CD4-positive, alpha-beta T cell (primary cell): ENCODE results near the gene GNG4. TPM values are rescaled to one million over a fixed set of nuclear protein-coding genes. Genes with fewer than 3 reads are reported as not detected.

Experiments
- ATAC-seq: fragments of 200-7000 bp; cut with Tn5 transposase; one replicate; pipeline ENCODE4 v1.10.0; 2022; ENCODE audit warnings: mild to moderate bottlenecking; ENCODE audit not compliant: poor library complexity
- CTCF ChIA-PET: fragments of 350-600 bp; sonication (Branson Sonifier 250); formaldehyde crosslinking; loops from one replicate; lab custom pipeline; 2021; ENCODE audit warnings: antibody characterized with exemption, inconsistent platforms; lab: Charles Lee
- POLR2A ChIA-PET: fragments of 350-600 bp; sonication (Branson Sonifier 250); formaldehyde crosslinking; loops from one replicate; lab custom pipeline; 2021; ENCODE audit warnings: antibody characterized with exemption, inconsistent platforms; lab: Charles Lee
- DNase-seq, 14 experiments: peaks; one replicate each; pipeline ENCODE4 v3.0.0-alpha.2; 2013 to 2020; ENCODE audit warnings: mixed read lengths in 2 of 14
- H3K27ac ChIP-seq, 2 donors: one replicate each; pipeline versions ENCODE4 v1.5.1 to v1.7.0; 2013; ENCODE audit warnings: low read length in 2 of 2, low read depth in 1 of 2, mild to moderate bottlenecking in 1 of 2
- H3K27me3 ChIP-seq, 2 experiments: 1 replicate in 1 of 2; 2 replicates in 1 of 2; pipeline versions ENCODE4 v1.6.1 to v1.7.0; 2013; ENCODE audit warnings: low read length in 2 of 2, control low read depth in 1 of 2, mild to moderate bottlenecking in 1 of 2, moderate library complexity in 1 of 2; ENCODE audit not compliant: insufficient read depth in 2 of 2, control insufficient read depth in 1 of 2
- H3K36me3 ChIP-seq: one replicate; pipeline ENCODE4 v1.6.1; 2013; ENCODE audit warnings: low read length, control low read depth; ENCODE audit not compliant: insufficient read depth
- H3K4me1 ChIP-seq: one replicate; pipeline ENCODE4 v1.6.1; 2013; ENCODE audit warnings: low read length, control low read depth; ENCODE audit not compliant: insufficient read depth
- H3K4me3 ChIP-seq: one replicate; pipeline ENCODE4 v1.5.1; 2013; ENCODE audit warnings: mild to moderate bottlenecking, low read length, moderate library complexity
- H3K9me3 ChIP-seq, 2 experiments: 1 replicate in 1 of 2; 2 replicates in 1 of 2; pipeline versions ENCODE4 v1.6.1 to v1.7.0; 2013; ENCODE audit warnings: low read length in 2 of 2, mild to moderate bottlenecking in 2 of 2, control low read depth in 1 of 2, moderate library complexity in 1 of 2; ENCODE audit not compliant: control insufficient read depth in 1 of 2, insufficient read depth in 1 of 2
- H3K27ac Mint-ChIP-seq: one replicate; pipeline ENCODE4 v1.8.0; 2020; ENCODE audit warnings: mixed read lengths
- H3K27me3 Mint-ChIP-seq: one replicate; pipeline ENCODE4 v1.8.0; 2021; ENCODE audit warnings: mixed read lengths
- H3K36me3 Mint-ChIP-seq: one replicate; pipeline ENCODE4 v1.8.0; 2021; ENCODE audit warnings: low read depth, mixed read lengths
- H3K4me1 Mint-ChIP-seq: one replicate; pipeline ENCODE4 v1.8.0; 2021; ENCODE audit warnings: low read depth, mixed read lengths
- H3K4me3 Mint-ChIP-seq: one replicate; pipeline ENCODE4 v1.8.0; 2020; ENCODE audit warnings: mild to moderate bottlenecking, mixed read lengths
- H3K9me3 Mint-ChIP-seq: one replicate; pipeline ENCODE4 v1.8.0; 2020; ENCODE audit warnings: mixed read lengths
- CTCF ChIP-seq: fragments of 200-600 bp; IDR thresholded peaks from one replicate; pipeline ENCODE4 v1.8.0; 2022; ENCODE audit warnings: antibody characterized with exemption, mild to moderate bottlenecking
- intact Hi-C, 2 experiments: fragments of 100-400 bp; cut with DNase I in 1 of 2; cut with micrococcal nuclease in 1 of 2; formaldehyde crosslinking; loops; one replicate each; pipeline versions ENCODE4 v1.15.1 to v1.9.0; 2023 to 2025; cut with DNase I, micrococcal nuclease
- total RNA-seq, 174 experiments: library from RNA in 2 of 174; stranded (reverse) in 2 of 174; gene quantifications; one replicate each; pipeline ENCODE4 v1.2.3 and lab custom pipeline; 2021 to 2026

Gene GNG4
- total RNA-seq, 2 experiments from 2014 or later = not detected

GRCh38 chr1:235502601-235503402 is 146.8 kb downstream of the GNG4 start:
- intact Hi-C loops = loop anchor here (5.0 to 10.0 kb wide), 6 partner anchors 176 to 1131 kb away; partner anchors contain the start of genes LYST (in 2 of the 2), ARID4B (in 1 of the 2), COA6 (in 1 of the 2) and ERO1B (in 1 of the 2)
- H3K4me3 ChIP-seq = peak overlapping the region; percentile 79
- no peaks in the 10 kb centered on the region for H3K27me3 ChIP-seq
- Mint-ChIP-seq H3K9me3 (no peaks in the 10 kb centered on the region), H3K4me1 (peaks cover 20% of the 10 kb centered on the region), H3K27me3 (no peaks in the 10 kb centered on the region), H3K27ac (peak overlapping the region; percentile 96), H3K4me3 (peak overlapping the region; percentile 95), H3K36me3 (peaks cover 17% of the 10 kb centered on the region)
- TF ChIP-seq CTCF = no peak
- POLR2A ChIA-PET = interaction anchor here (2.8 kb wide), 1 partner anchor 342 kb away, joined by 19 read pairs; the partner anchor contains the start of gene RBM34
- ATAC-seq (no peak), DNase-seq (peak in 1 of 14 experiments; percentile 25)
- H3K36me3 ChIP-seq = no peaks in the 10 kb centered on the region
- peaks cover 15% of the 10 kb centered on the region for H3K4me1 ChIP-seq
- CTCF ChIA-PET = no interaction called here
- H3K27ac ChIP-seq = no peak overlapping the region
- no peaks in the 10 kb centered on the region for H3K9me3 ChIP-seq

- no peak for ATAC-seq
- peaks cover 16% of the 10 kb centered on the region for H3K4me1 Mint-ChIP-seq
- no peaks in the 10 kb centered on the region for H3K9me3 Mint-ChIP-seq
- peaks cover 15% of the 10 kb centered on the region for H3K4me1 ChIP-seq
- no peaks in the 10 kb centered on the region for H3K36me3 ChIP-seq
- CTCF ChIA-PET = no interaction called here
- H3K9me3 ChIP-seq = no peaks in the 10 kb centered on the region
- H3K36me3 Mint-ChIP-seq = peaks cover 17% of the 10 kb centered on the region
- TF ChIP-seq CTCF = no peak
- H3K27me3 ChIP-seq = no peaks in the 10 kb centered on the region
- no peak overlapping the region for H3K4me3 ChIP-seq
- DNase-seq = no peak
- H3K27me3 Mint-ChIP-seq = no peaks in the 10 kb centered on the region
- no peak overlapping the region for H3K27ac ChIP-seq
- intact Hi-C loops = loop anchor here (5.0 to 10.0 kb wide), 6 partner anchors 174 to 1129 kb away; partner anchors contain the start of genes LYST (in 2 of the 2), ARID4B (in 1 of the 2), COA6 (in 1 of the 2) and ERO1B (in 1 of the 2)
- no peak overlapping the region for H3K27ac Mint-ChIP-seq
- POLR2A ChIA-PET = no interaction called here
- H3K4me3 Mint-ChIP-seq = no peak overlapping the region
These were observed 148.5 kb downstream of the GNG4 start for GRCh38 chr1:235500971-235501540.

Other genes with a start within 250 kb of the GNG4 start
- 1 to 10 TPM; 4.0 to 5.4 TPM for gene B3GALNT2, start 145.3 kb downstream of the GNG4 start, total RNA-seq
- gene LYST, start 217.1 kb upstream of the GNG4 start, total RNA-seq = 10 to 100 TPM; 24.9 to 26.8 TPM